HG03575 (cell line): Measurements from ENCODE around the gene CCDC196.
A peak's percentile ranks its signal among the peaks of the same experiment; 100 is the strongest.
"Not testable (repeated sequence)": the region's sequence is repeated elsewhere in the genome, so short reads cannot be mapped to it uniquely, and the experiment has no call there.

Experiments used
- ATAC-seq: cut with Tn5 transposase; IDR thresholded peaks from one replicate; pipeline ENCODE4 v1.9.1; 2021; ENCODE audit not compliant: unreplicated experiment, insufficient number of reproducible peaks, low FRiP score; ENCODE audit errors: extremely low read depth

The CCDC196 gene

DNA sequence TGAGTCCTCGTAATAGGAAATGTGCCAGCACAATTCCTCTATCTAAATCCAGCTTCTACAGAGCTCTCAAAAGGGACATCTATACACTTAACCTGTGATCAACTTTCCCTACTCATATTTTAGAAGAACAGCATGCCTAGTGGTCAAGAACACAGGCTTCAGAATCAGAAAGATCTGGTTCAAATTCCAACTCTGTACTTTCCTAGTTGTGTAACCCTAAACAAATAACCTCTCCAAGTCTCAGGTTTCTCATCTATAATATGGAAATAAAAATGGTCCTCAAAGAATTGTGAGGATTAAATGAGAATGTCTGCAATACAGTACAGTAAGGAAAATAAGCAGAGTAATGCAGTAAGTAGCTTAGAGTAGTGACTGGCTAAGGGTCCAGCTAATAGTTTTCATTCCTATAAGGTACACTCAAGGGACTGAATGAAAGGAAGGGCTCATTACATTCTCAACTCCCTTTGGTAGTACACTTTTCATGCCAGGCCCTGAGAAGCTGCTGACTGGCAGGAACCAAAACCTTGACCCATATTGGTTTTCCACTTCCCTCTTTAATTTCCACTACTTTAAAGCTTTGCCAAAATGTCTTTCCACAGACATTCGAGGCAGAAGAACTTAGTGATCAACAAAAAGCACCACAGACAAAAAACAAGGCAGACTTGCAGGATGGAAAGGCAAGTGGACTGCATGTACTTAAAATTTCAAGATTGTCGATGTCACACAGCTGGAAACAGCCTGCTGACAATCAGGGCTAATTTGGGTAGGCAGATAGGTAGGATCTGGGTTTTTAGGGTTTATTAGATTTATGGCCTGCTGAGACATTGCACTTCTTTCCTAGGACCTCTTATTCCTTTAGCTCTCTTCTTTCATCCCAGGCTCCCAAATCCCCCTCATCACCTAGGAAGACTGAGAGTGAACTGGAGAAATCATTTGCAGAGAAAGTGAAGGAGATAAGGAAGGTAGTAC lies 4.3 kb downstream of the CCDC196 start:
- no peak for ATAC-seq

DNA sequence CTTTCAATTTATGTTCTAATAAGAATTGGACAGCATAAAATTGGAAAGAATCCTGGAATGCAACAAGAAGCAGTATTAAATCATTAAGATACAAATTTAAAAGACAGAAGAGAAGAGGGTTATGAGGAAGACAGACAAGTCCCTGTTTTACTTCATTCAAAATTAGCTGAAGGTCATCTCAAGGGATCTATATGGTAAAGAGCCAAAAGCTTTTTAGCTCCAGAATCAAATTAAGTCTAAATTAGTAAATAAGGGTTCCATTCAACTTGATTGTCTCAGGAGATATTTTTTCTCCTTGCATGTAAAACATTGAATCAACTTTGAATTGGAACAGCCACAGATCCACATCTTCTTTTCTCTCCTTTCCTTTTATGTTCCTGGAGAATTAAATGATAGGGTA lies 7.6 kb downstream of the CCDC196 start:
- no peak for ATAC-seq

DNA sequence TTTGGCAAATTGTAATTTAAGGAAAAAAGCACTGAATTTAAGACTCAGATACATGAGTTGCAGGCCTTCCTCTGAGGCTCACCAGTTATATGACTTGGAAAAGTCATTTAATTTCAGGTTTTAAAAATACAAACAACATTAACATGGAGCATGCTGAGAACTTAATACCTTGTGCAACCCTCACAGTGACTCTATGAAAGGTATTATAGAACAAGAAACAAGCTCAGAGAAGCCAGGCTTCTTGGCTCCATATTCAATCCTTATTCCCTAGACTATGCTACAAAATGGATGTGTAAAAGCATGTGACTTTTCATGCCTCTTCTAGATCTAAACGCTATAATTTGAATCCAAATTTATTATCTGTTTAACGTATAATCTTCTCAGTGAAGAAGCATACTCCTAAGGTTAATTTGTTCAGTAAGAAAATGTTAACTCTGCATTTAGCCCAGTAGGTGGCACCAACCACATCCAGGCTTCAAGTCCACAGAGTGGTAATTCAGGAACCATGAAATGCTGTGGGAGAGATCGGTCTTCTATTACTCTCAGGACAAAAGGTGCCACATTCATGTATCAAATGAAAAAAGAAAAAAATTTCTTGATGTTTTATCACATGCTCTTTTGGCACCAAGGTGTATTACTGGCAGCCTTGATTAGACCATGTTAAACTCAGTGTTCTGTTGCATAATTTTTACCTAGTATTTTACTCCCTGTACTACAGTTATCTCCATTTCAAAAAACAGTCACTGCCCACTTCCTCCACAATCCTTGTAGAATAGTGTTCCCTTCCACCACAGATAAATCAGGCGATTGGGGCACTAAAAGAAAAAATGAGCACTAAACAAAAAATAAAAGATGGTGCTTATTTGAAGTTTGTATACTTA lies 9.3 kb downstream of the CCDC196 start:
- ATAC-seq: no peak

DNA sequence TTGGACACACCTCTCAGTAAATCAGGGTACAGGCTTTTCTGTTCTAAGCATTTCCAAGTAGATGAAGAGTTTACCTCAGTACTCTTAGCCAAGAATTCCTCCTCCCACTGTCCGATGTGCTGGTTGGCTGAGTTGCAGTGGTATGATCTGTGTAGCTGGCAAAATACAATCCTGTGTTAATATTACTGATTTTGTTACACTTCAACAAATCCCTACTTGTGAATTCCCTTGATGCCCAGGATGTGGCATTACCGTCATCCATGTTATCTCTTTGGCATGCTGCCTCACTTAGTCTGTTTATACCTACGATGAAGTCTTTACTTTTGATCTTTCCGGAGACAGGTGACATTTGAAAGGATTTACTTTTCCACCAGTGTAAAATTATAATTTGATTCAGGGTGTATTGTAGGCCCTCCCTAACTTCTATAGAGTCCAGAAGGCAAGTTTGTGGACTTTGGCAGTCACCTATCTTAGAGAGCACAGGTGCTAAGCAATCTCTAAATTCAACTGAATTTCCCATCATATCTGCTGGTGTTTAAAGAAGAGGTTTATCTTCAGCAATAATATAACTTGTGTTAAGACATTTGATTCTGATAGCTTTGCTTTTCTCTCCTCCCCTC lies 10.1 kb downstream of the CCDC196 start:
- ATAC-seq: no peak

DNA sequence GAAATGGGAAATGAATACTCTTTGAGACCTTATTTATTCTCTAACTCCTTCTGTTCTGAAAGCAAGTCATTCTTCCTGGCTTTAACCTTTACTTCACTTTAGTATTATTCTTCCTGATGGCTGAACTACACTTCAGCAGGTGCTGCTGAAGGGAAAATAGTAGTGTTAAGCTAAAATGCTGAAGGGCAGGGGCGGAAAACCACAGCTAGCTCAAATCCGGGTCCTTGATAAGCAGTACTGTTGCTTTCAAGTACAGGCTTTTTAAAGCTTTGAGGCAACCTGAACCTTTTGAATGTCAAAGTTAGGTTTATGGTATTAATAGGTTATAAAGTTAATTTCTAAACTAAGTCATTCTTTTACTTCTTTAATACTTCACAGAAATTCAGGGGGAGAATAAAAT lies 10.7 kb downstream of the CCDC196 start:
- ATAC-seq: no peak

DNA sequence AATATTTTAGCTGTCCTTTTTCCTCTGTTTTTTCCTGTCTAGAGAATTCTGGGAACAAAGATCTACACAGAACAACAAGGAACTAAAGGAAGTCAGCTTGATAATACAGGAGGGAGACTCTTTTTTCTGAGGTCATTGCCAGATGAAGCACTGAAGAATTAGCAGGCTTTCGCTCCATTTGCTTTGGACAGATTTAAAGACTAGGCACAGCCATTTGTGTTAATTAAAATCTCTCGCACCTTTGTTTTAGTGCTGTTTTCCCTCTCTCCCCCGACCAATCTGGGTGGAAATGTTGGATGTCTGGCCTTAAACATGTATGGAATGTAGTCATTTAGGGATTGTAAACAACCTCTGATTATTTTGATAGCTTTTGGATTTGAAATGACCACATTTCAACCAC lies 12.1 kb downstream of the CCDC196 start:
- no peak for ATAC-seq

DNA sequence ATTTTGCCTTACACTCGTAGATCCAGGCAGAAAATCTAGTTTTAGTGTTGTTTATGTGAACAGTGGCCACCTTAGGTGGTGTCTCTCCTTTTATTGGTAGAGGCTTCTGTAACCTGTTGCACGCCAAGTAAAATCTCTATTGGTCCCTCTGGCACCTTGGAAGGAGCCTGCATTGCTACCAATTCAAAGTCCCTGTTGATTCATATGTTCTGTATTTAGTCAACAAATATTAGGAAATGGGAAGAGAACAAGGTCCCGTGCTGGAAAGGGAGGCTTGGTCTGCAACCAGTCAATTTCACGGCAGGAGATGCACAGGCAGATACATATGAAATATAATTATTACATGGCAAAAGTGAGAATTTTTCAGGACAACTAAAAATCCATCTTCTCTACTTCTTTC lies 15.4 kb downstream of the CCDC196 start:
- no peak for ATAC-seq

DNA sequence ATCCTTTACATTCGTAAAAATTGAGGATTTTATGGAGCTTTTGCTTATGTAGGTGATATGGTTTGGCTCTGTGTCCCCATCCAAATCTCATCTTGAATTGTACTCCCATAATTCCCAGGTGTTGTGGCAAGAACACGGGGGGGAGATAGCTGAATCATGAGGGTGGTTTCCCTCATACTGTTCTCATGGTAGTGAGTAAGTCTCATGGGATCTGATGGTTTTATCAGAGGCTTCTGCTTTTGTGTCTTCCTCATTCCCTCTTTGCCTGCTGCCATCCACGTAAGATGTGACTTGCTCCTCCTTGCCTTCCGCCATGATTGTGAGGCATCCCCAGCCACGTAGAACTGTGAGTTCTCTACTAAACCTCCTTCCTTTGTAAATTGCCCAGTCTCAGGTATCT lies 16.7 kb downstream of the CCDC196 start:
- not testable (repeated sequence) for ATAC-seq

DNA sequence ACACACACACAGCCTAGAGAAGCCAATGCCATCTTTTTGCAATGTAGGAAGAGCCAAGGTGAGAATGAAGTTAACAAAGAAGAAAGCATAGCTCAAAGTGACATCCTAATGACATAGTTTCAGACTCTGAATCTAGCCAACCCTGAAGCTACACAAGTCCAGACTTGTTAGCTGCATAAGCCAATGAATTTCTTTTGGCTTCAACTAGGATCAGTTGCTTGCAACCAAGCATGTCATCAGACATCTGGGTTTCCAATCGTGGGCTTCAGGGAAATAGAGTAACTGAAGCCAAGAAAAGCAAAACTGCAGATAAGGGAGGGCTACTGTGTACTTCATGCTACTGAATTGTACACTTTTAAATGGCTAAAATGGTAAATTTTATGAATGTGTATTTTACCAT lies 17.4 kb downstream of the CCDC196 start:
- ATAC-seq: no peak

DNA sequence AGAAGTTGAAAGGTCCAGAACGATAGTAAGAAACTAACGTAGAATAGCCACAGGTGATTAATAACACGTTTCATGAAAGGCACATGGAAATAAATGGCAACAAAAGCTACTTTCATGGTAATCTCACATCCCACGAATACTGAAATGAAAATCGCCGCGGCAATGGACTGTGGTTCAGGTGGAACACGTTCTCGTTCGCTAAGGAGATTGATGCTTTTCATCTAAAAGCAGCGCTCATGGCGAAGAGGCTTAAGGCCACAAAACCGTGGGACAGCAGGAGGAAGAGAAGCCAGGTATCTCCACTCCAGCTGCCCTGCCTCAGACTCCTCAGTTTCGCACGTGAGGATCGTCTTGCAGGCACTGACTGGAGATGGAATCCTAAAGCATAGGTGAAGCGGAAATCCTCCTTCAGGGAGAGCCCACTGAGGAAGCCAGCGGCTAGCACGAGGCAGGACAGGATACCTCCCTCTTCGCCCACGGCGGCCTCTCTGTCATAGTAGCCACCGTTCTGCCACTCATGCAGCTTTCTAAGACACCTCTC lies 21.1 kb downstream of the CCDC196 start:
- ATAC-seq: no peak

DNA sequence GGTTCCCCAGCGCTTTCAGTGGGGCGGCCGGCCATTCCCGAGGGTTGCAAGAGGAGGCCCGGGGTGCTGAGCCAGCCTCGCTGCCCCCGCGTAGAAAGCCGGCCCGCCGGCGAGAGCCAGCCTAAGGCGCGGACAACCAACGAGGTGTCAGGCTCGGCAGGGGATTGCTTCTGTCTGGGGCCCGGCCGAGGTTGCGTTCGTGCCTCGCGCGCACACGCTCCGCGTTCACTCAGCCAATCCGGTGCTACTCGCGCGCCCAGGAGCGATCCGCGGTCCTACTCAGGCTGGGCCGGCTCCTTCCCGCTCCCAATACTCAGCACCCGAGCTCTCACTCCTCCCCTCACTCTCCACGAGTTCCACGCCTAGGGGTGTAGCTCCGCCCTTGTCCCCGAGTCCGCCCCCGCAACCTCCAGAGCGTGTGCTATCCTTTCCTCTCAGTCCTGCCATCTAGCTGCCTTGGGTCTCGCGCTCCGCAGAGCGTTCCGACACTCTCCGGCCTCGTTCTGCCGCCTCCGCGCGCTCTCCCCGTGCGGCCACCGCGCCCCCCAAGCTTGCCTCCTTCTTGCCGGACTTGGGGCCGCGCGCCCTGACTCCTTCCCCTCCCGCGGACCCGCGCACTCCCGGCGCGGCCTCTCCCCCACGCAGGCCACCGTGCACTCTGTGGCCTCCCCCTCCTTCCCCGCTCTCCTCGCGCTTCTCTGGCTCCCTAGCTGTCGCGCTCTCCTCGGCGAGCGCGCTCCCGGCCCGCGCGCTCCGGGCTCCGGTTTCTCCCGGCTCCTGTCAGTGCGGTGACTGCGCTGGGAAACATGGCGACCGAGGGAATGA lies 21.8 kb downstream of the CCDC196 start, which contains the start of gene GPHN:
TSS of gene GPHN (plus strand) at position 426 of the 825 bp plus-strand sequence.
- peak; percentile 74 for ATAC-seq

DNA sequence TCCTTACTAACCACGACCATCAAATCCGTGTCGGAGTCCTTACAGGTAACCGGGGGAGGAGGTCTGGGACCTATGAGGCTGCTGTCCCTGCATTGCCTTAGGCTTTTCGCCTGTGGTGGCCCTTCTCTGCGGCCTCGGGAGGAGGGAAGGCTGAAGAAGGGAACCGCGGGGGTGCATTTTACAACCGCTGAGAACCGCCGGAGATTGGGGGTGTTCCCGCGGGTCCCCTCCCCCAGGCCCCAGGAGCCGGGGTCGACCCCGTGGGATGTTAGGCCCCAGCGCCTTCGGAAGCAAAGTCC lies 22.3 kb downstream of the CCDC196 start:
- ATAC-seq: no peak

DNA sequence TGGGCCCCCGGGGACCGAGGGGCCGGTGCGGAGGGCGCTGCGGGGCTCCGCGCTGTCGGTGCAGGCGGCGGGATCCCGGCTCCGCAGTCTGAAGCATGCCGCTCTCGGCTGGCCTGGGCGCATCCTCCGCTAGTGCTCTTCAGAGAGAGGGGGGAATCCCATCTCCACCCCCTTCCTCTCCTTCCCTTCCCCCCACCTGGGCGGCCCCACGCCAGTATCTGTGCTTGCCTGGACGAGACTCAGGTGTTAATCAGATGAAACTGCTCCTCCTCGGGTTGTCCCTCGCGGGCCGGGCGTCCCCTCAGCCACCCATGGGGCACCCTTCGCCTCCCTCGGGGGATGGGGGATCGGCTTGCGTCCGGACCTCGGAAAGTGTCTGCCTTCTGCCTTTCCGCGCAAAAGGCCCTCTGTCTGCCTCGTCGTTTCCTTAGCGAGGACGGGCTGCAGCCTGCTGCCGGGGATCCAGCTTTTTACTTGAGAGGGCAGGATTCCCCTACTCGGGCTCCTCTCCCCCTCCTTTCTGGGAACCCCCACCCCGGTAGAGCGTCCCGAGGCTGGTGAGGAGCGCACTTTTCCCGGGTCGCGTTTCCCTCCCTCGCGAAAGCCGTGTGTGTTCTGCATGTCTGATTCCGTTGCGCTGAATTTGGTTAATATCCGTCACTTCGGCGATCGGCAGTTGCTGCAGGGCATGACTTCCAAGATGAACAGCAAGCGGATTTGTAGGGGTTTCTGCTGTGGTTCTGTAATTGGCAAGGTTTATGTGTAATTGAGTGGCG lies 22.9 kb downstream of the CCDC196 start:
- ATAC-seq: no peak

DNA sequence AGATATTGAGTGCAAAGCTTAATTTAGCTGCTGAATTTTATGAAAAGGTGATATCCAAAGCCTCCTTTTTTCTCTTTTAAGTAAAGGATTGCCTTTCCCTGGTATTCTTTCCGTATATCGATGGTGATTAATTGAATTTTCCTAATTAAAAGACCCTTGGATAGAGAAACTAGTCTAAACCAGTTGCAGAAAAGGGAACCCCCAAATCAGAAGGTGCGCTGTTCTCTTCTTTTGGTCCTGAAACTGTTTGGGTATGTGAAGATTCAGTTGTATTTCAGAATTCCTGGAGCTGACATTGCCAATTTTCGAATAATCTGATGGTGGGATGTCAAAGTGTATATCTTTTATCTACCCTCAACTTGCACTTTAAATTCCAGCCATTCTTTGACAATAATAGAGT lies 23.7 kb downstream of the CCDC196 start:
- no peak for ATAC-seq

DNA sequence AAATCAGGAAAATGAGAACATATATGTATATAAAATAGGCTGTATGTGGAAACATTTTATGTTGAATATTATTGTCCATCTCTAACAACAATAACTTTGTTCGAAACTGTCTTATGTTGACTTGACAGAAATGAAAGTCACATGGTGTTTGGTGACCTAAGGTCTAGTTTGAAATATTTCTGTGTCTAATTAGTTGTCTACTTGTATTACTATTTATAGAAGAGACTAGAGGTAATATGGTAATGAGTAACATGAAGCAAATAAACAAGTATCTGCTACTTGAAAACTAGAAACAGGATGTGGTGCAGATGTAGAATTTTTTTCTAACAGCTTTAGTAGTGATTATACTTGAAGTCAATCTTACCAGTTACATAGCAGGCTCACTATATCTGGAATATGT lies 25.7 kb downstream of the CCDC196 start:
- ATAC-seq: no peak

DNA sequence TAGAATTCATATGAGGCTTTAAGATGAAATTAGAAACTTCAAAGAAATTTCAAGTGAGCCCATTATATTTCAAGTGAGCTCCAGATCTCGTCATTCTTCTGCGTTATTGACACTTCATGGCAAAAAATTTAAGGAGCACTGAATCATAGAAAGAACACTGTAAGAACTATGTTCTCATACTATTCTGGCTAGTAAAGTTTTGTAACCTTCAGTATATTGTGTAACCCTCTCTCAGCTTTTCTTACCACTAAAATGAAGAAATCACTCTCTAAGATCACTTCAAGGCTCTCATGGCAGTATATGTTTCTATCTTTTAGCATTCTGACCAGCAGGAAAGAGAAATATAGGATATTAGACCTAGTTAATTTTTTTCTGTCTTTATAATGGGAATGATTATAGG lies 28.0 kb downstream of the CCDC196 start:
- no peak for ATAC-seq

DNA sequence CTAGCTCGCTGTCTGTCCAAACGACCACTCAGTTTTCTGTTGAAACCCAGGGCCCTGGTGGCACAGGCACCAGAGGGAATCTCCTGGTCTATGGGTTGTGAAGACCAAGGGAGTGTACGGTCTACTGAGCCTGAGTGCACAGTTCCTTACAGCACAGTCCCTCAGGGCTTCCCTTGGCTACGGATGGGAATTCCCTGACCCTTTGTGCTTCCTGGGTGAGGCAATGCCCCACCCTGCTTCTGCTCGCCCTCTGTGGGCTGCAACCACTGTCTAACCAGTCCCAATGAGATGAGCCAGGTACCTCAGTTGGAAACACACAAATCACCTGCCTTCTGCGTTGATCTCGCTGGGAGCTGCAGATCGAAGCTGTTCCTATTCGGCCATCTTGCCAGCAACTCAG lies 44.4 kb downstream of the CCDC196 start:
- no peak for ATAC-seq

DNA sequence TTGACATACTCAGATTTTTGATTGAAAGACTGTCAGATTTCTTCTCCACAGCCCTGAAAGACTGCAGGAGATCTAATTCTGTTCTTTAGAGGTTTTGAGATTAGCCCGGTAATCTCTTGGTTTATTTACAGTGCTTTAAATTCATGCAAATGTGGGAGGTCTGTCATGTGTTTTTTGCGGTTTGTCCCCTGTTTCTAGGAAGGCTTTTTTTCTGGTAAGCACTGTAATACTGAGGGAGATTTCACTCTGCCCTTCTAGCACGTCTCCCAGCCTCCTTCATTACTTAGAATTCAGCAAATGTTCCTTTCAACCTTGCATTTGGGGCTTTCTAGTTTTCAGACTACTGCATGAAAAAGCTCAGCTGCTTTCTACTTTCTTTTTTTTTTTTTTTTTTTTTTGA lies 52.9 kb downstream of the CCDC196 start:
- no peak for ATAC-seq
